ENCODE data around the gene ITGA2B.

Gene ITGA2B

GRCh38 chr17:44384281-44384822 is 5.1 kb downstream of the ITGA2B start:
- in situ Hi-C loops (cut with MboI; ENCODE audit: low sequenced_read_pairs, unreplicated experiment), result no loop called here
- DNase-seq (ENCODE audit: low spot score), result no peak

GRCh38 chr17:44383861-44384260 is 5.6 kb downstream of the ITGA2B start:
- DNase-seq (ENCODE audit: low spot score), result no peak
- no peak for TF ChIP-seq CTCF (IDR thresholded peaks at IDR 0.05; ENCODE audit: borderline replicate concordance, control extremely low read depth, extremely low read depth, insufficient read depth, missing control alignments)
- in situ Hi-C loops (cut with MboI; ENCODE audit: low sequenced_read_pairs, unreplicated experiment), result no loop called here

More at GRCh38 chr17:44384281-44384822, 5.1 kb downstream of the ITGA2B start:
- no peak for TF ChIP-seq CTCF (IDR thresholded peaks at IDR 0.05; ENCODE audit: borderline replicate concordance, control extremely low read depth, extremely low read depth, insufficient read depth, missing control alignments)

DNA sequence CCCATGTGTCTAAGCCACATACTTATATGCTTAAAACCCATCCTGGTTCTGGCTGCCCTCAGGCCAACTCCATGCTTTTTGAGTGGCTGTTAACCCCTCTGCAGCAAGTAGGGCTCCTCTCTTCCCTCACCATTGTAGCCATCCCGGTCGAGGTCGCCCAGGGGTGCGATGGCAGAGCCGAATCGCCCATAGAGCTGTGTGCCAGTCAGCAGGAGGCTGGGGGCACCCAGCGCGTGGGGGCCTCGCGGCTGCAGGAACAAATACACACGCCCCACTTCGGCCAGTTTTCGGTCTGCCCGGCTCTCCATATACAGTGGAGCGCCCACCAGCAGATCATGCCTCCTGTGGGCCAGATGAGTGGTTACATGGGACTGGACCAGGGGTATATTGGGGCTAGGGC is 6.1 kb downstream of the ITGA2B start:
- TF ChIP-seq CTCF (IDR thresholded peaks at IDR 0.05; ENCODE audit: borderline replicate concordance, control extremely low read depth, extremely low read depth, insufficient read depth, missing control alignments), result no peak
- in situ Hi-C loops (cut with MboI; ENCODE audit: low sequenced_read_pairs, unreplicated experiment), result no loop called here
- DNase-seq (ENCODE audit: low spot score), result no peak

GRCh38 chr17:44382917-44383316 is 6.5 kb downstream of the ITGA2B start:
- in situ Hi-C loops (cut with MboI; ENCODE audit: low sequenced_read_pairs, unreplicated experiment), result no loop called here
- no peak for TF ChIP-seq CTCF (IDR thresholded peaks at IDR 0.05; ENCODE audit: borderline replicate concordance, control extremely low read depth, extremely low read depth, insufficient read depth, missing control alignments)

GRCh38 chr17:44381810-44382305 is 7.6 kb downstream of the ITGA2B start:
- in situ Hi-C loops (cut with MboI; ENCODE audit: low sequenced_read_pairs, unreplicated experiment), result no loop called here
- no peak for TF ChIP-seq CTCF (IDR thresholded peaks at IDR 0.05; ENCODE audit: borderline replicate concordance, control extremely low read depth, extremely low read depth, insufficient read depth, missing control alignments)
- no peak for DNase-seq (ENCODE audit: low spot score)

More at GRCh38 chr17:44382917-44383316, 6.5 kb downstream of the ITGA2B start:
- DNase-seq (ENCODE audit: low spot score), result no peak

DNA sequence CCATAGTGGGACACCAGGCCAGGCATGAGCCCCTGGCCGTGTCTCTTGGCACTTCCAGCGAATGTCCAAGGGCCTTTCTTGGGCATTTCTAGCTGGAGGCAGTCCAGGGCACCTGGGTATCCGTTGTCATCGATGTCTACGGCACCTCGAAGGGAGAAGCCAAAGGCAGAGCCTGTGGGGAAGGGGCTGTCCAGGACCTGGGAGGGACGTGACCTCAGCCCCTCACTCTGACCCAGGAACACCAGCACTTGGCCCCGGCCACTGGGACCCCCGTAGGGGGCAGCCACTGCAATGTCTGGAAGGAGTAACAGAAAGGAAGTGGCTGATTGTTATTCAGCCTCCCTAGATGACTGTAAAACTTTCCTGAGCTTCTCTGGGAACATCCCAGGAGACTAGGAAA is 8.7 kb downstream of the ITGA2B start:
- DNase-seq (ENCODE audit: low spot score), result no peak
- in situ Hi-C loops (cut with MboI; ENCODE audit: low sequenced_read_pairs, unreplicated experiment), result no loop called here
- TF ChIP-seq CTCF (IDR thresholded peaks at IDR 0.05; ENCODE audit: borderline replicate concordance, control extremely low read depth, extremely low read depth, insufficient read depth, missing control alignments), result no peak

Data from GM13976 (cell line).